Medulla oblongata (tissue), 1 donor: ENCODE data around the gene AGO3.
"Not testable (repeated sequence)": the region's sequence is repeated elsewhere in the genome, so short reads cannot be mapped to it uniquely, and the experiment has no call there.

Experiments used
- DNase-seq: peaks from one replicate; pipeline ENCODE4 v3.0.0-alpha.2; 2015; ENCODE audit errors: extremely low spot score

The AGO3 gene

DNA sequence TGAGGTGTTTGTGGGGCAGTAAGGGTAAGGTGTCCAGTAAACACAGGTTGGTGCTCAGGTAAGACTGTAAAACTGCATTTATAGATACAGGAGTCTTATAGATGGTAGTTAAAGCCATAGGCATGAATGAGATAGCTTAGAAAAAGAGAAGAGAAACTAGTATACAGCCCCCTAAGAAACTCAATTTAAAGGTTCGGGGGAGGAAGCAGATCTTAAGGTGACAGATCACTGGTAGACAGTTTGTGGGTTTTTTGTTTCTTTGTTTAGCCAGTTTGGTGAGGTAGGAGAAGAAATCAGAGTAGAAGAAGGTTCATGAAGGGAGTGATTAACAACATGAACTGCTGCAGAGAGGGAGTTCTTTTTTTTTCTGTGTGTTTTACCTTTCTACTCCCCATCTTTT lies 6.1 kb upstream of the AGO3 start:
- no peak for DNase-seq

DNA sequence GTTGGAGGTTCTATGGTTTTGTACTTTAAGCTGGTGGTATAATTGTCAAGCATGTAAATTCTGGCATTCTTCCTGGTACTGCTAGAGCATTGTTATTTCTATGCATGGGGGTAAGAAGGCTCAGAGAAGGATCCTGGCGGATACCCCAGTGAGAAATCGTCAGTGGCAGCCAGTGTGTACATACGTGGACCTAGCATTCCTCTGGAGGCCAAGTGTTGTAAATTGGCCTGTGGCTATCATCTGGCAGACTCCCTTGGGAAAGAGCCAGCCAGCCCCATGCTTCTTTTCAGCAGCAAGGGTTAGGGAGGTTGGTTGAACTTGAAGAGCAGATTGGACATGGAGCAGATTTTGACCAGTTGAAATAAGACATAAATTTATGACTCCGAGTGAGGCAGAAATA lies 5.2 kb upstream of the AGO3 start:
- DNase-seq = no peak

DNA sequence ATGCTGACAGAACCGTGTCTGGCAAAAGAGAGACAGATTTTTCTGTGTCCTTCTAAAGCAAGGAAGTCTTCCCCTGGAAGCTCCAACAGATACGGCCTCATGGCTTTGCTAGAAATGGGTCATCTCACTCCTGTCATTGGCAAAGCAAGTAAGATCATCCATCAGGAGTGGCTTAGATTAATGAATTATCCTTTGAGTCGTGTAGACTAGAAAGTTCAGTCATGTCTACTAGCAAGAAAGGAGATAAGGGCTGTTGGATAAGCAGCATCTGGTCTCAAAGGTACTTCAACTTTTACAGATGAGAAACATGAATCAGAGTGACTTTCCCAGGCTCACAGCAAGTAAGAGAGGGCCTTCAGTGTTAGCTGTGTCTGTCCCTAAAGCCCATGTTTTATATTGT lies 3.4 kb upstream of the AGO3 start:
- no peak for DNase-seq

DNA sequence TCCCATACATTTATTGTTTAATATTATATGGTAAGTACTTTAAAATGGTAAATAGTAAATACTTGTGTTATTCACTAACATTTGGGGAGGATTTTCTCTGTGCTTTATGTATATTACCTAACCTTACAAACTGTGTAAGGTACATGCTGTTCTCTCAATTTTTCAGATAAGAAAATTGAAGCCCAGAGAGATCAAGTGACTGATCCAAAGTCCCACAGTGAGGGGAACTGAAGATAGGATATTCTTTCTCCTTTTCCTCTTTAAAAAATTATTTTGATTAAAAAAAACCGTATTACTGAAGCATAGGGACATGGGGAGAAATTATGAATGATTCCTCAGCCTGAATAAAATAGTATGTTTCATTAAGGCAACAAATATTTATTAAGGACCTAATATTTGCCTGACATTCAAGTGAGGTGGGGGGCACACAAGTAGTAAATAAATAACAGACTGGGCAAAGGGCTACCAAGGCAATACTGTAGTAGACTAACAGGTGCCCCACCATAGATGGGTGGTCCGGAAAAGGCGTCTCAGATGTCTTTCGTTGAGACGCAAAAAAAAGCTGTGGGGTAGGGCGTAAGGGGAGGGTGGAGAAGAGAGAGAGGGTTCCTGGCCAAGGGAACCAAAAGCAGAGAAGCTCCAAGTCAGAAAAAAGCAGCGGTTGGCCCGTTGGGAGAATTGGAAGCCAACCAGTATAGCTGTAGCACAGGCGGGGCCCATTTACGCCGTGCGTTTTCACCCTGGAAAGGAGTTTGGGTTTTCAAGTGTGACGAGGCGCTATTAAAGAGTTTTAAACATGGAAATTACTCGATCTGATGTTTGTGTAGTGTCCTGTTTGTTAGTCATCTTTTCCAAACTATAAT lies 944 bp upstream of the AGO3 start:
- no peak for DNase-seq

DNA sequence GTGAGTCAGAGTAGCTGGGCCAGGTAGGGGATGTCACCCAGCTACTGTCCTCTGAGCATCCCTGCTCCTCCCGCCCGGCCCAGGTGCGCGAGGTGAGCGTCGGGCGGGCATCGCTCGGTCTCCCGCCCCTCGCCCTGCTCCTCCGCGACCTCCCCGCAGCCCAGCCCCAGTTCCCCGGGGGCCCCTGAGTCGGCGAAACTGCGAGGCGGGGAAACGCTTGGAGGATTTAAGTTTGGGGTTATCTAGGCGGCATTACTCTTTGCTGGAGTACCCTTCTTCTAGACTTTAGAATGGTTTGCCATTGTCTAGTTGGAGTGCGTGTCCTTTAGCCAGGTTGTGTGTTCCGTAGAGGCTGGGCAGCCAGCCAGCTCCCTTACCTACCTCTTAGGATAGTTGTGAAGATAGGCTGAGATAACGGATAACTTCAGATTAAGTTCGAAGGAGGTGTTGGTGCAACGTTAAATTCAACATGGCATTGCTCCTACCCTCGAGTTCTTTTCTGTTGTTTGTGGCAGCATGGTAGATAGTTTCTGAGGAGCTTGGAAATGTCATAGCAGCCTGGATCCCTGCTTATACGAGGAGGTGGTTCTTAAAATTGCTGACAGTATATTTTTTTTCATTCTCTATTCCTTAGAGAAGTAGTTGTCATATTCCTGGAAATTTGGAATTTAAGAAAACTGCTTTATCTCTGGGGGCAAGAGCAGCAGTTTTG lies 697 bp downstream of the AGO3 start:
- no peak for DNase-seq

DNA sequence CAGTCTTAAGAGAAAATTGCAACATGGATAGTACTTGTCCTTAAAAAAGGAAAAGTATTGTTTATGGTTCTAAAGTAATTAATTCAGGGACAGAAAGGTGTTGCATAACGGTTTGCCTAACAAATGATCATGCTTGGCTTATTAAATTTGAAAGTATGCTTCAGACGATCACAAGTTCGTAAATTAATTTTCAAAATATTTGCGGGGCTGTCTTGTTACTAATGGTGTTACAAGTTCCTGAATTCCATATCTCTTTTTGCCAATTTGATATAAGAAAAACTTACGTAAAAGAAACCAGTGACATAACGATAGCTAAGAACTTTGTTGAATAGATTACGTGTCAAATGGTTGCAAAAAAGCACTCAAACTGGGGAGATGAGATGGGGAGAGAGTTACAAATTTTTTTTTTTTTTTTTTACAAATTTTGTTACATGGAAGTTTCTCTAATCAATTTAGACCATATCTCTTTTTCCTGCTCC lies 1.3 kb downstream of the AGO3 start:
- no peak for DNase-seq

DNA sequence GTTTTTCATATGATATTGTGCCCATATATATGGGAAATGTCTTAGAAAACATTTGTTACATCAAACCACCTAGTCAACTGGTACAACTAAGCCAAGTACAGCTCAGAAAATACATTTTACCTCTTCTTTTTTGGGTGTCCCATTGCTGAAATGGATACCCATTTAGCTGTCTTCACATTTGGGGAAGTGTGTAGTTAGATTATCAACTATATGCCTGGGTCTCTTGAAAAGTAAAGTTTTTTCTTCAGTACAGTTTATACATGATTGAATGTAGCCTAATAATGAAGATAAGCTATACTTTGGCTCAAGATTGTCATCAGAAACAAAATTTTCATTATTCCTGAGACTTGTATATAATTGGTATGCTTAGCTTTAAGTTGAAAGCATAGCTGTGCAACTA lies 2.0 kb downstream of the AGO3 start:
- no peak for DNase-seq

DNA sequence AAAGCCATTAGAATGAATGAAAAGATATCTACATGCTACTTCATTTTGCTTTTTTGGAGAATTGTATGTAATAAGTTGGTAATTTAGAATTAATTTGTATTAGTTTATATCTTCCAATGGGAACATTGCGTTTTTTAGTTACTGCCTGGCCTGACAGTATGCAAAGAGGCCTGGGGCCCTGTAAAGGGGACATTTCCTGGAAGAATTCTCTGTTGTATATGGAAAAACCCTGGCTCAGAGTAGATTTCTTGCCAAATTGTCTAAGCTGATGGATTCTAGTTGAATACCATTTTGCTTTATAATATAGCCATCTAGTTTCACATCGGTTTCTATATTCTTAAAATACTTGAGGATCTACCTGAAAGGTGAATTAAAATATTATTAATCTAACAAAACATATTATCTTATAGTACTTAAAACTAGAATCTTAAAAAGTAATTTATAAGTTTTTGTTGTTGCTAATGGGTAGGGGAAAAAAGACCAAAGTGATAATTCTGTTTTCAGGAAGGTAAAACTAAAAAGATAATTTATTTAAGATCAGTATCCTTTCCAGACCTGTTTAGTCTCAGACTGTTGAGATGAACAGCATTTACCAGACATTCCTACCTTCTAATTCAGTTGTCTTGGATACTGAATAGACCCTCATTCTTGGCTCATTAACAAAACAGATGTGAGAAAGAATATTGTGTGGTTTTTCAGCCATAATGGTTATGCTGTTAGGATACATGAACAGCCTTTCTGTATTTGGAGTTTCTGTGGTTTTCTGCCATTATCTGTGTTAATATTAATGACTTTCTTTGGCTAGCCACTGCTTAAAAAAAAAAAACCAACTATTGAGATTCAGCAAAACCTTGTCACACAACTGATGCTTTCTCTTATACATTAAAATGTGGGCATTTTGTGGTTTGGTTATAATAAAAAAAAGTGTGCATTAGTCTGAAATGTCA lies 4.8 kb downstream of the AGO3 start:
- no peak for DNase-seq

DNA sequence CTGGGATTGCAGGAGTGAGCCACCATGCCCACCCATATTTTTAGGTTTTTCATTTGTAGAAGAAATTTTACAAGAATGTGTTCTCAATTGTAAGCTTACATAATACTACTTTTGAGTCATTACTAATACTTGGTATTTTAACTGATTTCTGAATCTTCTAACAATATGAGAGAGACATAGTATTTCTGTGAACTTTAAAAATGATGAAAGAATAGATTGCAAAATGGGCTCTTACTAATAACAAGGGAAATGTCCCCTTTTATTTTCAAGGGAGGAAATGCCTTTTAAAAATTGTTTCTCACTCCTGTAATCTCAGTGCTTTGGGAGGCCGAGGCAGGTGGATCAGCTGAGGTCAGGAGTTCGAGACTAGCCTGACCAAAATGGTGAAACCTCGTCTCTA lies 5.9 kb downstream of the AGO3 start:
- no peak for DNase-seq

DNA sequence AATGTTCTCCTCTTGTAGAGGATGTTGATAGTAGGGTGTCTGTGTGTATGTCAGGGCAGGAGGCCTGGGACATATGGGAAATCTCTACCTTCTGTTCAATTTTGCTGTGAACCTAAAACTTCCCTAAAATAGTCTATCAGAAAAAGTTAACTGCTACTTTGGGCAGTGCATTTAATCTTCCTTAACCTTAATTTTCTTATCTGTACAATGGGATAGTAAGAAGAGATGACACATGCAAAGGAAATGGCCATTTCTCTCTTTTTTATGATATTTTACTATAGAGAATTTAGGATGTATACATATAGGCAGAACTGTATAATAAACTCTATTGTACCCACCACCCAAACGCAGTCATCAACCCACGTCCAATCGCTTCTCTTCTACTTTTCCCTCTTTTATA lies 8.6 kb downstream of the AGO3 start:
- no peak for DNase-seq

DNA sequence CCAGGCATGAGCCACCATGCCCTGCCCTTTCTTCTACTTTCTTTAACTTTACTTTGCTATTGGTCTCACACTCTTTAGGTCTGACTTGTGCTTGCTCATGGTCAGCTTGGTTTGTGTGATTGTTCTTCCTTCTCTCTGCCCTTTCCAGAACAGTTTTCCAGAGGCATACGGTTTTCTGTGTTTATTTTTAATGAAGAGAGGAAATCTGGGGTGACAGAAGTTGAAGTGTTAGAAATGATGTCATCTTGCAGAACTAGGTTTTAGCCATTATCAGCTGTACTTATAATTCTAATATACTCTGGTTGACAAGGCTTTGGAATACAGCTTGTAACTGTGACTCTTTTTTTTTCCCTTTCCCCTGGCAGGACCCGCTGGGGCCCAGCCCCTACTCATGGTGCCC lies 14.4 kb downstream of the AGO3 start:
- no peak for DNase-seq

DNA sequence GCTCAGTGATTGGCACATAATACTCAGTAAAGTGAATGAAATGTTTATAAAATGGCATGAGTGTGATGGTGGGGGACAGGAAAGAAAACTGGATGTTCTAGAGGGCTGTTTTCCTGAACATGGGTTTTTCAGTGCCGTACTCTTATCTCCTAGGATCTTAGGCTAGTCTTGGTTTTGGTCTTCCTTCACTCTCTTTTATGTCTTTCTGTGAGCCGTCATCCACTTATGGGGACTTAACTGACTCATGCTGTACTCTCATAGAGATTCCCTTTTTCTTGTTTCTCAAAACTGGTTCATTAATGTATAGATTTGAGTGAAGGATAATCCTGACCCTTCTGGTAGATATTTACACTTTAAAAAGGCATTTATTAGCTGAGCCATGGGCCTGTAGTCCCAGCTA lies 16.6 kb downstream of the AGO3 start:
- DNase-seq = no peak

DNA sequence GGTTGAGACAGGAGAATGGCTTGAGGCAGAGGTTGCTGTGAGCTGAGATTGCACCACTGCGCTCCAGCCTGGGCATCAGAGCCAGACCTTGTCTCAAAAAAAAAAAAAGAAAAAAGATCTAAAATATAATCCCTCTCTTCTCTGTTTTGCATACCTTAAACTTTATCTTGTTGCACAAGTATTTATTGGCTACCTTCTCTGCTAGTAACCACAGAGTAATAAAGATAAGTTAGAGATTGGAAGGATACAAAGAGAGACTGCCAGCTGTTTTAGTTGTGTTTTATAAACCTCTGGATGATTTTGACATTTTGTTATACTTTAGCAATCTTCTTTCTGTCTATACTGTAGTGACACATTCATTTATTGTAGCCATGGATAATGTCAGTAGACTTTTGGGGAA lies 27.7 kb downstream of the AGO3 start:
- no peak for DNase-seq

DNA sequence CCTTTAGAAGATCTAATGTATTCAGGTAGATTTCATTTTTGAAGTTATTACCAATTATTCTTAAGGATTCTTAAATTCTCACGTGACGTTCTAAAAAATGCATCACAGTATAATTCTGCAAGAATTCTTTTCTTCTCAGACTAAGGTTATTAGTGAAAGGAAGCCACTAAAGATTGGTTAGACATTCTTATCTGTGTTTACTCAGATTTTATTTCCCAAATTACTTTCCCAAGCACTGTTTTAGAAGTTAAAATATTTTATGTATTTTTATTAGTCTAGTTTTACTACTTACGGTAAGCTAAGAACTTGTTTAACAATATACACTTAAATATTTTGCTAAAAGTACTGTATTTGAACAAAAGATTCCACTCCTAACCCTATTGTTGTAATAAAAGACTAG lies 28.4 kb downstream of the AGO3 start:
- no peak for DNase-seq

DNA sequence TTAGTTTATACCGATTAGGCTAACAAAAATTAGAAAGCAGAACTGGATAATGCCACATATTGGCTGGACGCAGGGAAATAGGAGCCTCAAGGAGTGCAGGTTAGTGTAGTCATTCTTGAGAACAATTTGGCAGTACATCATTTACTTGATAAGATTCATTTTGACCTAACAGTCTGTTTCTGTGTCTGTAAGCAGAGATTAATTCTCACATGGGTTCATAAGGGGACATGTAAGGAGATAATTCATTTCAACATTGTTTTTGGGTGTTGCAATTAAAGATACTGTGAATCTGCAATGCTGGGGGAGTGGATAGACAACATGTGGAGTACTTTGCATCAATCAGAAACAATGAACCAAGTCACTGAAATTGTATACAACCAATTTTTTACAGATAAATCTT lies 32.0 kb downstream of the AGO3 start:
- no peak for DNase-seq

DNA sequence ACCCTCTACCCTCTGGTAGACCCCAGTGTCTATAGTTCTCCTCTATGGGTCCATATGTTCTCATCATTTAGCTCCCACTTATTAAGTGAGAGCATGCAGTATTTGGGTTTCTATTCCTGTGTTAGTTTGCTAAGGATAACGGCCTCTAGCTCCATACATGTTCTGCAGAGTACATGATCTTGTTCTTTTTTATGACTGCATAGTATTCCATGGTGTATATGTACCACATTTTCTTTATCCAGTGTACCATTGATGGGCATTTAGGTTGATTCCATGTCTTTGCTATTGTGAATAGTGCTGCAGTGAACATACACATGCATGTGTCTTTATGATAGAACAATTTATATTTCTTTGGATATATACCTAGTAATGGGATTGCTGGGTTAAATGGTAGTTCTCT lies 33.4 kb downstream of the AGO3 start:
- DNase-seq = not testable (repeated sequence)

DNA sequence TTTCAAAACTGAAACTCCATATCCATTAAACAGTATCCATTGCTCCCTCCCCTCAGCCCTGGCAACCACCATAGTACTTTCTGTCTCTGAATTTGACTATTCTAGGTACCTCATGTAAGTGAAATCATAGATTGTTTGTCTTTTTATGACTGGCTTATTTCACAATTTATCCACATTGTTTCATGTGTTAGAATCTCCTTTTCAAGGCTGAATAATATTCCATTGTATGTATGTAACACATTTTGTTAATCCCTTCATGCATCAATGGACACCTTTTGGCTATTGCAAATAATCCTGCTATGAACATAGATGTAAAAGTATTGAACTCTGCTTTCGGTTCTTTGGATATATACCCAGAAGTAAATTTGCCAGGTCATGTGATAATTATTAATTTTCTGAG lies 37.5 kb downstream of the AGO3 start:
- no peak for DNase-seq

DNA sequence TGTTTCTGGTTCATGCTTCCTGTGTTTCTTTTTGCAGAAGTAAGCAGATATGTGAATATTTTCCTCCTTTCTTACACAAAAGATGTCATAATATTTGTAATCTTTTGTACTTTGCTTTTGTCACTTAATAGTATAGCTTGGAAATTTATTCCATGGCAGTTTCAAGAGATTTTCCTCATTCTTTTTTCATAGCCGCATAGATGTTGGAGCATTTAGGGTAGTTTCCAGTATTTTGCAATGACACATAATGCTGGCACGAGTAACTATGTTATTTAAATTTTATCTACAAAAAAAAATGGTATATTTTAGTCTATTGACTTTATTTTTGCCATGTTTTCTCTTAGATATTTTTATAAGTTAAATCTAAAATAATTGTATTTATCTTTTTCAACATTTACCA lies 40.7 kb downstream of the AGO3 start:
- DNase-seq = no peak

DNA sequence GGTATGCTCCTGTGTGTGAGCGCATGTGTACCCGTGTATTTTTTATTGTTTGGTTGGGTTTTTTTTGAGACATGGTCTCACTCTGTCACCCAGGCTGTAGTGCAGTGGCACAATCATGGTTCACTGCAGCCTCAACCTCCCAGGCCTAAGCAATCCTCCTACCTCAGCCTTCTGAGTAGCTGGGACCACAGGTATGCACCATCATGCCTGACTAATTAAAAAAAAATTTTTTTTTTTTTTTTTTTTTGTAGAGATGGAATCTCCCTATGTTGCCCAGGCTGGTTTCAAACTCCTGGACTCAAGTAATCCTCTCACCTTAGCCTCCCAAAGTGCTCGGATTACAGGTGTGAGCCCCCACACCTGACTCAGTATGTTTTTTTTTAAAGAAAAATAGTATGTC lies 41.7 kb downstream of the AGO3 start:
- DNase-seq = not testable (repeated sequence)

DNA sequence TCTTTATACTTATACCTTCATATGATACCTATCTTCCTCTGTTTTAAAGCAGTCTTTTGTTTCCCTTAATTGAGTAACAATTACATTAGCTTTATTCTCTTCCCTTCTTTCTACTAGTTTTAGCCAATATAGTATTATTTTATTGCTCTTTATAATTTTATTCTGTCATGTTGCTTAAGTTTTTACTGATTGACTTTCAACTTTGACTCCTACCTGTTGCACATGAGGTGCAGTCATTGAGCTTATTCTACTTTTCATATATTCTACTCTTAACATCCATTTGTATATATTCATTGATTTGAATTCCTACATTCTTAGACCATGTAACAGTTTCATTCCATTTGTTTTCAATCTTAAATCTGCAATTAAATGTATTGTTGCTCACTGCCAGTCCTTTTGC lies 49.2 kb downstream of the AGO3 start:
- no peak for DNase-seq

DNA sequence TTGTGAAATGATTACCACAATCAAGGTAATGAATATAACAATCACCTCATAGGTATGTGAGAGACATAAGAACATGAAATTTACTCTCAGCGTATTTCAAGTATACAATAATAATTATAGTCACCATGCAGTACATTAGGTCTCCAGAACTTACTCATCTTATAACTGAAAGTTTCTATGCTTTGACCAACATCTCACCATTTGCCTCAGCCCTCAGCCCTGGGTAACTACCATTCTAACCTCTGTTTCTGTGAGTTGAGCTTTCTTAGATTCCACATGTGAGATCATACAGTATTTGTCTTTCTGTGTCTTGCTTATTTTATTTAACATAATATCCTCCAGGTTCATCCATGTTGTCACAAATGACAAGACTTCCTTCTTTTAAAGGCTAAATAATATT lies 57.3 kb downstream of the AGO3 start:
- DNase-seq = no peak

DNA sequence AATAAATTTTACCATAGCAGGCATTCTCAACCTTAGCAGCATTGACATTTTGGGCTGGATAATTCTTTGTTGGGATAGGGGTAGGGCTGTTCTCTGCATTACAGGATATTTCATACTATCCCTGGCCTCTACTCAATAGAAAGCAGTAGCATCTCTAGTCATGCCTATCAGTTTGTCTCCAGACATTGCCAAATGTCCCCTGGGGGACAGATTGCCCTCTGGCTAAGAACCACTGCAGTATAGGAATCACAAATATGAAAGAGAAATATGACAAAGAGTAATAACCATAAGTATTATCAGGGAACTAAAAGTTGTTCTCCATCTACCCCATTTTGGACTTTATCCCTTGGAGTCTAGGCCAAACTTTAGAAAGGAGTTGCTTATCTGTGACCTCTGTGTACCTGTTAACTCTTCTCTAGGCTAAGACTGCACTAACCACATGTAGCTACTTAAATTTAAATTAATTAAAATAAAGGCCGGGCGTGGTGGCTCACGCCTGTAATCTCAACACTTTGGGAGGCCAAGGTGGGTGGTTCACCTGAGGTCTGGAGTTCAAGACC lies 76.1 kb downstream of the AGO3 start:
- no peak for DNase-seq
